Muscle of back (tissue), 13 donors: ENCODE data around the gene AS3MT. TPM values are rescaled to one million over a fixed set of nuclear protein-coding genes. Genes with fewer than 3 reads are reported as not detected.
A peak's percentile ranks its signal among the peaks of the same experiment; 100 is the strongest.
"Not testable (repeated sequence)": the region's sequence is repeated elsewhere in the genome, so short reads cannot be mapped to it uniquely, and the experiment has no call there.

Experiments used
- DNase-seq, 3 donors: peaks; one replicate each; pipeline versions ENCODE4 v3.0.0 to v3.0.0-alpha.2; 2013
- long read RNA-seq, 9 donors: transcript quantifications; one replicate each; lab custom pipeline, GENCODE V29; 2026
- polyA plus RNA-seq, 10 donors: library from polyadenylated mRNA; unstranded; fragments of 120-200 nt; gene quantifications; one replicate each; pipeline ENCODE4 v1.2.1, GENCODE V29; 2013; ENCODE audit not compliant: insufficient read length in 10 of 10

AS3MT gene
- polyA plus RNA-seq: 10 to 100 TPM in 4 of 10 donors, 1 to 10 TPM in 6; 5.2 to 13.4 (median 9.1) TPM
- long read RNA-seq, donor 1, partial matches to known transcripts: 0 of 1 reads
- long read RNA-seq, donor 1, other reads (novel, unspliced or antisense): 0 of 1 reads
- long read RNA-seq, donor 2: 0 reads
- long read RNA-seq, donor 3: 0 reads
- long read RNA-seq, donor 4, partial matches to known transcripts: 0 of 1 reads
- long read RNA-seq, donor 4, other reads (novel, unspliced or antisense): 0 of 1 reads
- long read RNA-seq, donor 5: 0 reads
- long read RNA-seq, donor 6, partial matches to known transcripts: 0 of 2 reads
- long read RNA-seq, donor 6, other reads (novel, unspliced or antisense): 0 of 2 reads
- long read RNA-seq, donor 7: 0 reads
- long read RNA-seq, donor 8, partial matches to known transcripts: 0 of 2 reads
- long read RNA-seq, donor 8, other reads (novel, unspliced or antisense): 0 of 2 reads
- long read RNA-seq, donor 9: 0 reads

GRCh38 chr10:102869258-102870198 is at the start of gene AS3MT:
Gene AS3MT (plus strand): TSS chr10:102869470. CDS start chr10:102869593, 123 bp downstream.
- peak; percentile 21 to 83 (median 62) for DNase-seq

GRCh38 chr10:102820008-102820407 is 49.3 kb upstream of the AS3MT start:
- DNase-seq: not testable (repeated sequence)

- no peak for DNase-seq
These were observed 47.0 kb upstream of the AS3MT start for GRCh38 chr10:102822222-102822621.

GRCh38 chr10:102824664-102825063 is 44.6 kb upstream of the AS3MT start:
- DNase-seq: no peak

- no peak for DNase-seq
These were observed 43.0 kb upstream of the AS3MT start for GRCh38 chr10:102826148-102826796.

GRCh38 chr10:102827597-102827975 is 41.7 kb upstream of the AS3MT start:
- no peak for DNase-seq

- no peak for DNase-seq
These were observed 37.8 kb upstream of the AS3MT start for GRCh38 chr10:102831322-102832071.

- DNase-seq: no peak
These were observed 37.0 kb upstream of the AS3MT start for GRCh38 chr10:102832248-102832647.

GRCh38 chr10:102832987-102833386 is 36.3 kb upstream of the AS3MT start:
- no peak for DNase-seq

GRCh38 chr10:102834143-102834542 is 35.1 kb upstream of the AS3MT start:
- DNase-seq: no peak

GRCh38 chr10:102835007-102835482 is 34.2 kb upstream of the AS3MT start:
- DNase-seq: peak; percentile 63 to 85 (median 80)

GRCh38 chr10:102837230-102837721 is 32.0 kb upstream of the AS3MT start, which contains the start of gene CYP17A1:
Gene CYP17A1 (minus strand): TSS chr10:102837413. CDS start chr10:102837361, 52 bp downstream.
- peak in 1 of 3 donors; percentile 18 for DNase-seq

GRCh38 chr10:102838276-102838927 is 30.9 kb upstream of the AS3MT start:
- not testable (repeated sequence) for DNase-seq

- DNase-seq: no peak
These were observed 27.4 kb upstream of the AS3MT start for GRCh38 chr10:102841827-102842345.

- DNase-seq: not testable (repeated sequence)
These were observed 26.1 kb upstream of the AS3MT start for GRCh38 chr10:102843139-102843538.

- not testable (repeated sequence) for DNase-seq
These were observed 25.0 kb upstream of the AS3MT start for GRCh38 chr10:102844190-102844776.

GRCh38 chr10:102845352-102845902 is 23.8 kb upstream of the AS3MT start:
- no peak for DNase-seq

- no peak for DNase-seq
These were observed 19.2 kb upstream of the AS3MT start for GRCh38 chr10:102850025-102850518.

- not testable (repeated sequence) for DNase-seq
These were observed 16.0 kb upstream of the AS3MT start for GRCh38 chr10:102853237-102853636.
